GM15510 (cell line): ENCODE results near the gene TMEM63A.

ENCODE experiments used
- POLR2A ChIP-seq: IDR thresholded peaks from 3 replicates; pipeline ENCODE4 v1.6.1; 2011; ENCODE audit warnings: borderline replicate concordance; ENCODE audit not compliant: insufficient read length; ENCODE audit errors: extremely low read depth

The TMEM63A gene

GRCh38 chr1:225881959-225882693 is at the start of gene TMEM63A:
Gene TMEM63A (minus strand): TSS chr1:225882380. CDS start chr1:225877580, 4,800 bp downstream.
- peak; percentile 86 for TF ChIP-seq POLR2A

GRCh38 chr1:225931270-225932136 is 49.3 kb upstream of the TMEM63A start:
- TF ChIP-seq POLR2A: no peak

- no peak for TF ChIP-seq POLR2A
Observed at GRCh38 chr1:225930566-225930965, 48.4 kb upstream of the TMEM63A start.

GRCh38 chr1:225928186-225929175 is 46.3 kb upstream of the TMEM63A start:
- TF ChIP-seq POLR2A: no peak

GRCh38 chr1:225926551-225927113 is 44.5 kb upstream of the TMEM63A start:
- TF ChIP-seq POLR2A: no peak

- peak; percentile 93 for TF ChIP-seq POLR2A
Observed at GRCh38 chr1:225923692-225924555, 41.7 kb upstream of the TMEM63A start, which contains the start of gene PYCR2. Gene PYCR2 (minus strand): TSS chr1:225924250. CDS start chr1:225924110, 140 bp downstream.

- no peak for TF ChIP-seq POLR2A
Observed at GRCh38 chr1:225923381-225923691, 41.2 kb upstream of the TMEM63A start.

GRCh38 chr1:225921734-225922709 is 39.8 kb upstream of the TMEM63A start:
- TF ChIP-seq POLR2A: peak; percentile 16

GRCh38 chr1:225919906-225920305 is 37.7 kb upstream of the TMEM63A start:
- no peak for TF ChIP-seq POLR2A

- no peak for TF ChIP-seq POLR2A
Observed at GRCh38 chr1:225918280-225918679, 36.1 kb upstream of the TMEM63A start.

- TF ChIP-seq POLR2A: no peak
Observed at GRCh38 chr1:225917536-225917935, 35.4 kb upstream of the TMEM63A start.

- no peak for TF ChIP-seq POLR2A
Observed at GRCh38 chr1:225917101-225917500, 34.9 kb upstream of the TMEM63A start.
